Measurements from ENCODE around the gene MEG3.

GRCh38 chr14:100903672-100904185, 77.8 kb downstream of the MEG3 start, which contains the start of gene RTL1:
- TF ChIP-seq CTCF (conservative IDR thresholded peaks at IDR 0.05; ENCODE audit: low read depth in 2 of 2) (no peak), EZH2 (IDR thresholded peaks at IDR 0.05; ENCODE audit: low read depth, unreplicated experiment) (no peak), JUNB (IDR thresholded peaks at IDR 0.05; ENCODE audit: unreplicated experiment) (no peak), NANOG (IDR thresholded peaks at IDR 0.05; ENCODE audit: borderline replicate concordance) (no peak), EZH2phosphoT487 (IDR thresholded peaks at IDR 0.05; ENCODE audit: unreplicated experiment) (no peak), POLR2AphosphoS5 (IDR thresholded peaks at IDR 0.05; ENCODE audit: low read depth) (no peak), ZNF331 (CRISPR knock-in tag; IDR thresholded peaks at IDR 0.05; ENCODE audit: low read depth) (no peak), ZNF114 (CRISPR knock-in tag; IDR thresholded peaks at IDR 0.05) (no peak)

Measured in GM23338 (cell line).